ENCODE measurements around the gene HNRNPLL. TPM values are rescaled to one million over a fixed set of nuclear protein-coding genes. Genes with fewer than 3 reads are reported as not detected.

HNRNPLL gene
- total and polyA plus RNA-seq, 2 of the 8 experiments (the other 6 are each of a cell fraction or from before 2014, with no cell fraction given) = 18.6 to 69.3 TPM

- Histone ChIP-seq H4K8ac (ENCODE audit: extremely low read depth, insufficient read depth, low read length) (no peak overlapping the region), H4K91ac (replicated peaks; ENCODE audit: insufficient read length, low read length) (no peak overlapping the region), H2BK15ac (ENCODE audit: low read length) (no peak overlapping the region), H3K23me2 (ENCODE audit: low read depth, low read length) (peaks cover 2% of the 10 kb centered on the region; the same call in 1 of the 2 replicates), H4K20me1 (replicated peaks in 1 of 2; ENCODE audit: control insufficient read depth in 1 of 2, insufficient read depth in 2 of 2, low read length in 2 of 2) (no peaks in the 10 kb centered on the region), H3K23ac (ENCODE audit: insufficient read length) (no peak overlapping the region), H3K4me2 (ENCODE audit: insufficient read depth in 1 of 2, low read depth in 2 of 2, low read length in 2 of 2) (no peak overlapping the region), H2BK20ac (ENCODE audit: low read length) (no peak overlapping the region), H3K36me3 (ENCODE audit: control insufficient read depth in 2 of 4, insufficient read depth in 4 of 4, low read length in 3 of 4) (no peaks in the 10 kb centered on the region), H3K27me3 (replicated peaks in 1 of 4; ENCODE audit: control insufficient read depth in 3 of 4, extremely low read depth in 1 of 4, insufficient read depth in 3 of 4, low read length in 3 of 4) (peaks cover 0 to 12% (median 6%) of the 10 kb centered on the region in 4 experiments; a peak in 4 of 7 replicates), H3K4me1 (replicated peaks in 1 of 4; ENCODE audit: control insufficient read depth in 3 of 4, insufficient read depth in 4 of 4, low read length in 3 of 4) (peaks cover 2 to 17% (median 10%) of the 10 kb centered on the region in 4 experiments), H2BK120ac (replicated peaks; ENCODE audit: low read depth, low read length) (no peak overlapping the region), H2BK12ac (ENCODE audit: low read depth, low read length) (no peak overlapping the region), H3K79me1 (ENCODE audit: low read depth, low read length) (no peaks in the 10 kb centered on the region), H2BK5ac (ENCODE audit: low read depth, low read length) (no peak overlapping the region), H3K56ac (replicated peaks; ENCODE audit: insufficient read length, low read depth, low read length) (no peak overlapping the region), H3K79me2 (ENCODE audit: control insufficient read depth in 1 of 2, insufficient read depth in 2 of 2, low read length in 2 of 2) (no peaks in the 10 kb centered on the region), H3K27ac (ENCODE audit: low read depth, low read length) (no peak overlapping the region), H3K18ac (ENCODE audit: extremely low read depth, low read length) (no peak overlapping the region), H4K5ac (ENCODE audit: insufficient read length, low read depth, low read length) (no peak overlapping the region), H3K9ac (replicated peaks in 1 of 4; ENCODE audit: extremely low read depth in 1 of 4, low read depth in 3 of 4, low read length in 3 of 4) (no peak overlapping the region), H2AK5ac (ENCODE audit: low read depth, low read length) (no peak overlapping the region), H3K4ac (replicated peaks; ENCODE audit: insufficient read length, low read depth, low read length) (no peak overlapping the region), H3K14ac (ENCODE audit: insufficient read length) (no peak overlapping the region), H3K4me3 (ENCODE audit: extremely low read depth in 1 of 4, insufficient read depth in 2 of 4, low read depth in 3 of 4, low read length in 4 of 4) (no peak overlapping the region), H3K9me3 (ENCODE audit: insufficient read depth in 2 of 2, low read depth in 1 of 2, low read length in 1 of 2) (no peaks in the 10 kb centered on the region), H2AFZ (ENCODE audit: low read length) (no peak overlapping the region)
- POLR2A ChIA-PET (ENCODE audit: partially characterized antibody) = interaction anchor here (0.6 to 4.6 kb wide), 6 partner anchors 10 to 222 kb away, joined by 3 to 20 read pairs (median 8); partner anchors contain the start of gene SRSF7
- WGBS, 2 experiments (ENCODE audit: extremely low coverage in 1 of 2, insufficient coverage in 1 of 2, insufficient read length in 1 of 2, insufficient replicate concordance in 2 of 2, low coverage in 1 of 2, low lambda C conversion rate in 2 of 2, missing lambda C conversion rate in 1 of 2) = 80% methylated on average over 3 of the region's 3 CpGs; no CpG with 5 or more reads in 1 of the 2 experiments
- DNase-seq (ENCODE audit: low read depth in 1 of 2, low spot score in 2 of 2) = no peak
- FAIRE-seq = no peak
- CTCF ChIA-PET (ENCODE audit: partially characterized antibody) = interaction anchor here (0.6 to 4.9 kb wide), 7 partner anchors 14 to 203 kb away, joined by 3 to 38 read pairs (median 8); no protein-coding TSS in a partner anchor
- no peak for TF ChIP-seq GTF2F1 (IDR thresholded peaks at IDR 0.05; ENCODE audit: borderline replicate concordance, low read depth, low read length)
- no peak for TF ChIP-seq NRF1 (IDR thresholded peaks at IDR 0.05; ENCODE audit: low read depth, low read length)
- TF ChIP-seq FOSL1 (IDR thresholded peaks at IDR 0.05; ENCODE audit: insufficient read depth, low read depth, low read length) = no peak
- TF ChIP-seq SIRT6 (IDR thresholded peaks at IDR 0.05; ENCODE audit: low read length) = no peak
- TF ChIP-seq RXRA (IDR thresholded peaks at IDR 0.05; ENCODE audit: insufficient read depth, low read depth, low read length) = no peak
- TF ChIP-seq TCF12 (IDR thresholded peaks at IDR 0.05; ENCODE audit: low read depth, low read length) = no peak
- no peak for TF ChIP-seq EGR1 (IDR thresholded peaks at IDR 0.05; ENCODE audit: borderline replicate concordance, low read depth, low read length)
- TF ChIP-seq BACH1 (IDR thresholded peaks at IDR 0.05; ENCODE audit: low read length) = no peak
- TF ChIP-seq TBP (IDR thresholded peaks at IDR 0.05; ENCODE audit: low read depth, low read length) = no peak
- no peak for TF ChIP-seq JUN (IDR thresholded peaks at IDR 0.05; ENCODE audit: low read depth, low read length)
- no peak for TF ChIP-seq CTCF (IDR thresholded peaks at IDR 0.05; ENCODE audit: control extremely low read depth in 1 of 3, insufficient read depth in 1 of 3, low read depth in 1 of 3, low read length in 3 of 3)
- no peak for TF ChIP-seq HDAC6 (IDR thresholded peaks at IDR 0.05; ENCODE audit: low read depth, low read length)
Measured at GRCh38 chr2:38537937-38538525, 64.7 kb downstream of the HNRNPLL start.

Data from H1 (cell line).